Body of pancreas (tissue), 4 donors: ENCODE results near the gene RBPJL. TPM values are rescaled to one million over a fixed set of nuclear protein-coding genes. Genes with fewer than 3 reads are reported as not detected.

Experiments
- ATAC-seq: fragments of 150-250 bp; one replicate; pipeline ENCODE4 v1.9.1; 2016
- DNase-seq, 4 donors: peaks; one replicate each; pipeline ENCODE4 v3.0.0-alpha.2; 2019
- H3K27ac ChIP-seq, 4 donors: fragments of 200-600 bp; sonication (generic); 1 replicate in 3 of 4; 2 replicates in 1 of 4; pipeline versions ENCODE4 v1.5.1 to v1.6.1; 2016 to 2019; ENCODE audit warnings: mild to moderate bottlenecking in 1 of 4, mixed read lengths in 1 of 4, moderate library complexity in 1 of 4
- H3K27me3 ChIP-seq, 2 donors: fragments of 200-600 bp; sonication (generic); one replicate each; pipeline ENCODE4 v1.6.0; 2016; ENCODE audit warnings: mild to moderate bottlenecking in 1 of 2
- H3K36me3 ChIP-seq, 2 donors: fragments of 200-600 bp; sonication (generic); replicated peaks in 1 of 2; 2 replicates each; pipeline ENCODE4 v1.5.1; 2016; ENCODE audit warnings: low read depth in 2 of 2; ENCODE audit not compliant: insufficient read depth in 1 of 2
- H3K4me1 ChIP-seq: fragments of 200-600 bp; sonication (generic); one replicate; pipeline ENCODE4 v1.6.0; 2016
- H3K4me3 ChIP-seq, 2 donors: fragments of 200-600 bp; sonication (generic); 1 replicate in 1 of 2; 2 replicates in 1 of 2; pipeline ENCODE4 v1.5.1; 2016 to 2019
- H3K9me3 ChIP-seq, 3 donors: fragments of 200-600 bp; sonication (generic); 1 replicate in 2 of 3; 2 replicates in 1 of 3; pipeline ENCODE4 v1.5.1; 2016
- CTCF ChIP-seq, 7 experiments: fragments of 450-650 bp in 4 of 7; fragments of 200-600 bp in 3 of 7; sonication (generic) in 3 of 7; IDR thresholded peaks; one replicate each; pipeline ENCODE4 v1.5.1; 2016 to 2019; ENCODE audit warnings: antibody characterized with exemption in 7 of 7
- POLR2A ChIP-seq, 3 donors: fragments of 450-650 bp; IDR thresholded peaks; one replicate each; pipeline ENCODE4 v1.6.1; 2016; ENCODE audit warnings: antibody characterized with exemption in 3 of 3, mild to moderate bottlenecking in 2 of 3
- WGBS, 2 donors: methylation state at CpG; one replicate each; pipeline ENCODE4 v1.1.5; 2017; 5-methylcytosine and 5-hydroxymethylcytosine counted together
- intact Hi-C: fragments of 100-400 bp; cut with DNase I; formaldehyde crosslinking; loops from one replicate; pipeline ENCODE4 v1.15.1; 2023
- total RNA-seq, 2 donors: library from RNA; depleted of rRNA; stranded (reverse); fragments of >200 nt; gene quantifications; one replicate each; pipeline ENCODE4 v1.1.0, GENCODE V29; 2016

The RBPJL gene
- total RNA-seq, 2 donors from 2014 or later = 306 to 837 TPM

- no peaks in the 10 kb centered on the region for H3K27me3 ChIP-seq
- H3K4me3 ChIP-seq = no peak overlapping the region
- TF ChIP-seq CTCF (IDR thresholded peaks at IDR 0.05) (no peak), POLR2A (IDR thresholded peaks at IDR 0.05) (no peak)
- intact Hi-C loops = loop anchor here (10.0 kb wide), 1 partner anchor 267 kb away; no protein-coding TSS in a partner anchor
- peak overlapping the region; percentile 29 to 57 (median 40) for H3K27ac ChIP-seq
- no peaks in the 10 kb centered on the region for H3K9me3 ChIP-seq
- no peak for ATAC-seq
- H3K36me3 ChIP-seq = peaks cover 0 to 2% of the 10 kb centered on the region in 2 donors
- H3K4me1 ChIP-seq = peaks cover 70% of the 10 kb centered on the region
- DNase-seq = no peak
- WGBS, 2 donors = 23 to 27% methylated on average over 11 to 21 of the region's 21 CpGs
These were observed 5.6 kb downstream of the RBPJL start for GRCh38 chr20:45312241-45312640.

- Histone ChIP-seq H3K9me3 (no peaks in the 10 kb centered on the region), H3K4me3 (no peak overlapping the region), H3K36me3 (peaks cover 0 to 2% of the 10 kb centered on the region in 2 donors), H3K27me3 (no peaks in the 10 kb centered on the region), H3K27ac (peak overlapping the region in 2 of 4 donors; percentile 17 to 50), H3K4me1 (peaks cover 79% of the 10 kb centered on the region)
- no peak for DNase-seq
- TF ChIP-seq CTCF (IDR thresholded peaks at IDR 0.05) (no peak), POLR2A (IDR thresholded peaks at IDR 0.05) (no peak)
- no peak for ATAC-seq
- WGBS, 2 donors = 61 to 73% methylated on average over 8 of the region's 8 CpGs
- intact Hi-C loops = loop anchor here (10.0 kb wide), 1 partner anchor 268 kb away; no protein-coding TSS in a partner anchor
These were observed 6.5 kb downstream of the RBPJL start for GRCh38 chr20:45313065-45313695.

GRCh38 chr20:45313943-45314342 lies 7.3 kb downstream of the RBPJL start:
- Histone ChIP-seq H3K27me3 (no peaks in the 10 kb centered on the region), H3K36me3 (peaks cover 0 to 2% of the 10 kb centered on the region in 2 donors), H3K4me1 (peaks cover 79% of the 10 kb centered on the region), H3K27ac (peak overlapping the region in 2 of 4 donors; percentile 10 to 15), H3K4me3 (no peak overlapping the region), H3K9me3 (no peaks in the 10 kb centered on the region)
- ATAC-seq (no peak), DNase-seq (peak in 1 of 4 donors; percentile 15)
- intact Hi-C loops = loop anchor here (10.0 kb wide), 1 partner anchor 269 kb away; no protein-coding TSS in a partner anchor
- 40 to 57% methylated on average over 3 to 11 of the region's 11 CpGs for WGBS, 2 donors
- TF ChIP-seq POLR2A (IDR thresholded peaks at IDR 0.05) (no peak), CTCF (IDR thresholded peaks at IDR 0.05) (no peak)

- Histone ChIP-seq H3K27me3 (no peaks in the 10 kb centered on the region), H3K9me3 (no peaks in the 10 kb centered on the region), H3K4me1 (peaks cover 71% of the 10 kb centered on the region), H3K36me3 (peaks cover 0 to 2% of the 10 kb centered on the region in 2 donors), H3K27ac (no peak overlapping the region), H3K4me3 (no peak overlapping the region)
- WGBS, 2 donors = 85 to 89% methylated on average over 4 of the region's 4 CpGs
- TF ChIP-seq POLR2A (IDR thresholded peaks at IDR 0.05) (peak in 1 of 3 donors; percentile 6), CTCF (IDR thresholded peaks at IDR 0.05) (no peak)
- intact Hi-C loops = loop anchor here (5.0 to 10.0 kb wide), 2 partner anchors 127 to 271 kb away; no protein-coding TSS in a partner anchor
- DNase-seq (no peak), ATAC-seq (no peak)
These were observed 9.0 kb downstream of the RBPJL start for GRCh38 chr20:45315672-45316071.
